ENCODE results near the gene RAD51B.
"Not testable (repeated sequence)": the region's sequence is repeated elsewhere in the genome, so short reads cannot be mapped to it uniquely, and the experiment has no call there.

The RAD51B gene

GRCh38 chr14:68285421-68286179, 466.0 kb downstream of the RAD51B start:
- no peak for DNase-seq

GRCh38 chr14:68286667-68287066, 467.1 kb downstream of the RAD51B start:
- DNase-seq, result no peak

- not testable (repeated sequence) for DNase-seq
Measured at GRCh38 chr14:68289452-68289851, 469.9 kb downstream of the RAD51B start.

GRCh38 chr14:68291820-68292219, 472.2 kb downstream of the RAD51B start:
- DNase-seq, result peak; percentile 16

GRCh38 chr14:68292441-68293215, 473.0 kb downstream of the RAD51B start:
- no peak for DNase-seq

GRCh38 chr14:68293404-68293803, 473.8 kb downstream of the RAD51B start:
- no peak for DNase-seq

GRCh38 chr14:68295316-68295816, 475.8 kb downstream of the RAD51B start:
- no peak for DNase-seq

- no peak for DNase-seq
Measured at GRCh38 chr14:68297039-68297438, 477.5 kb downstream of the RAD51B start.

- DNase-seq, result no peak
Measured at GRCh38 chr14:68297876-68298468, 478.4 kb downstream of the RAD51B start.

- no peak for DNase-seq
Measured at GRCh38 chr14:68300608-68301007, 481.0 kb downstream of the RAD51B start.

GRCh38 chr14:68301219-68301618, 481.6 kb downstream of the RAD51B start:
- DNase-seq, result no peak

- DNase-seq, result not testable (repeated sequence)
Measured at GRCh38 chr14:68302938-68303337, 483.4 kb downstream of the RAD51B start.

- DNase-seq, result no peak
Measured at GRCh38 chr14:68305738-68306137, 486.2 kb downstream of the RAD51B start.

- DNase-seq, result no peak
Measured at GRCh38 chr14:68306265-68306933, 486.8 kb downstream of the RAD51B start.

- no peak for DNase-seq
Measured at GRCh38 chr14:68306934-68307789, 487.6 kb downstream of the RAD51B start.

GRCh38 chr14:68307790-68308168, 488.2 kb downstream of the RAD51B start:
- no peak for DNase-seq

- DNase-seq, result no peak
Measured at GRCh38 chr14:68308726-68309520, 489.3 kb downstream of the RAD51B start.

- DNase-seq, result no peak
Measured at GRCh38 chr14:68309616-68310015, 490.0 kb downstream of the RAD51B start.

- DNase-seq, result no peak
Measured at GRCh38 chr14:68312300-68312699, 492.7 kb downstream of the RAD51B start.

GRCh38 chr14:68312884-68313610, 493.5 kb downstream of the RAD51B start:
- peak; percentile 4 for DNase-seq

GRCh38 chr14:68314642-68315041, 495.1 kb downstream of the RAD51B start:
- DNase-seq, result no peak

Measured in DMS 273 treated with DMSO at 0.1 percent for 48 hours (cell line).